ENCODE data around the gene BTF3L4.

GRCh38 chr1:52127181-52128180 lies 71.4 kb downstream of the BTF3L4 start:
- TF ChIP-seq POLR2A (IDR thresholded peaks at IDR 0.05), result no peak
- peak; percentile 11 to 72 (median 56) for TF ChIP-seq CTCF (IDR thresholded peaks at IDR 0.05 in 8 of 11, conservative IDR thresholded peaks at IDR 0.05 in 3 of 11)
